GM18508 (cell line): ENCODE measurements around the gene PADI6.

ENCODE experiments used
- ATAC-seq: cut with Tn5 transposase; IDR thresholded peaks from one replicate; pipeline ENCODE4 v1.9.1; 2021; ENCODE audit warnings: moderate number of reproducible peaks; ENCODE audit not compliant: insufficient read depth, unreplicated experiment

Gene PADI6

GRCh38 chr1:17355898-17356297, 16.1 kb upstream of the PADI6 start:
- no peak for ATAC-seq

GRCh38 chr1:17356387-17357026, 15.5 kb upstream of the PADI6 start:
- ATAC-seq: no peak

- ATAC-seq: no peak
Measured at GRCh38 chr1:17358557-17358956, 13.4 kb upstream of the PADI6 start.

GRCh38 chr1:17359031-17359430, 13.0 kb upstream of the PADI6 start:
- ATAC-seq: no peak

- no peak for ATAC-seq
Measured at GRCh38 chr1:17359808-17360207, 12.2 kb upstream of the PADI6 start.

GRCh38 chr1:17360272-17360956, 11.6 kb upstream of the PADI6 start:
- no peak for ATAC-seq

GRCh38 chr1:17361687-17362086, 10.3 kb upstream of the PADI6 start:
- ATAC-seq: no peak

- ATAC-seq: no peak
Measured at GRCh38 chr1:17363351-17363750, 8.6 kb upstream of the PADI6 start.

- ATAC-seq: no peak
Measured at GRCh38 chr1:17363771-17364170, 8.2 kb upstream of the PADI6 start.

GRCh38 chr1:17365293-17365692, 6.7 kb upstream of the PADI6 start:
- no peak for ATAC-seq

GRCh38 chr1:17369466-17369865, 2.5 kb upstream of the PADI6 start:
- no peak for ATAC-seq

GRCh38 chr1:17370618-17371017, 1.4 kb upstream of the PADI6 start:
- ATAC-seq: no peak

- no peak for ATAC-seq
Measured at GRCh38 chr1:17372955-17373354, 959 bp downstream of the PADI6 start.

- ATAC-seq: no peak
Measured at GRCh38 chr1:17375651-17376050, 3.7 kb downstream of the PADI6 start.

- ATAC-seq: no peak
Measured at GRCh38 chr1:17377325-17377953, 5.4 kb downstream of the PADI6 start.

- no peak for ATAC-seq
Measured at GRCh38 chr1:17381161-17381560, 9.2 kb downstream of the PADI6 start.

- no peak for ATAC-seq
Measured at GRCh38 chr1:17392199-17392740, 20.3 kb downstream of the PADI6 start.

GRCh38 chr1:17393230-17393629, 21.2 kb downstream of the PADI6 start:
- ATAC-seq: no peak

- ATAC-seq: no peak
Measured at GRCh38 chr1:17397910-17398695, 26.1 kb downstream of the PADI6 start.

- no peak for ATAC-seq
Measured at GRCh38 chr1:17400725-17401341, 28.8 kb downstream of the PADI6 start.
